ENCODE results near the gene LAGE3.
A peak's percentile ranks its signal among the peaks of the same experiment; 100 is the strongest.

DNA sequence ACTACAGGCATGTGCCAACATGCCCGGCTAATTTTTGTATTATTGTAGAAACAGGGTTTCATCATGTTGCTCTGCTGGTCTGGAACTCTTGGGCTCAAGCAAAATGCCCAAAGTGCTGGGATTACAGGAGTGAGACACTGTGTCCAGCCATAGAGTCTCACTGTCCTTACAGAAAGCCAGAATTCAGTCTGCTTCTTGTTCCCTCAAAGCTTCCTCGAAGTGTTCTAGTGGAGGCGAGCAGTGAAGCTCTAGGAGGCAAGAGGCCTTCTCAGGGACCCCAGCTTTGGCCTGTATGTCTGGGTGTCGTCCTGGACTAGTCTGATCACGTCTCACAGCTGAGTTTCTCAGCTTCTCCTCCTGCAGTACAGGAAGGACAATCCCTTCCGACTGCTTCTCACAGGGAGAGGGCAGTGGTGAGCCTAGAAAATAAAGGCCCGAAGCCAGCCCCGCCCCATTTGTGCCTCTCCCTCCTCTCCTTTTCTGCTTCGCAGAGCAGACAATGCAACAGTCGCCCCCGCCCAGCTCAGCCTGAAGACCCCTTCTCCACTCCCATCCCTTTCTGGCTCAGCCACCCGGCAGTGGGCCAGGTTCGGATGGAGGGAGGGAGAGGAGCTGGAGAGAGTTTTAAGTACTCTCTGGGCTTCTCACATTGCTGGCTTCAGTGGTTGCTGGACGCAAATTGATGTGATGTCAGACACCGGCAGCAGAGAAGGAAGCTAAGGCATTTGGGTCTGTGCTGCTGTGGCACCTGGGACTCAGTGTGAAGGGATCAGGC, 48.0 kb upstream of the LAGE3 start:
- TF ChIP-seq, protein P1, sequence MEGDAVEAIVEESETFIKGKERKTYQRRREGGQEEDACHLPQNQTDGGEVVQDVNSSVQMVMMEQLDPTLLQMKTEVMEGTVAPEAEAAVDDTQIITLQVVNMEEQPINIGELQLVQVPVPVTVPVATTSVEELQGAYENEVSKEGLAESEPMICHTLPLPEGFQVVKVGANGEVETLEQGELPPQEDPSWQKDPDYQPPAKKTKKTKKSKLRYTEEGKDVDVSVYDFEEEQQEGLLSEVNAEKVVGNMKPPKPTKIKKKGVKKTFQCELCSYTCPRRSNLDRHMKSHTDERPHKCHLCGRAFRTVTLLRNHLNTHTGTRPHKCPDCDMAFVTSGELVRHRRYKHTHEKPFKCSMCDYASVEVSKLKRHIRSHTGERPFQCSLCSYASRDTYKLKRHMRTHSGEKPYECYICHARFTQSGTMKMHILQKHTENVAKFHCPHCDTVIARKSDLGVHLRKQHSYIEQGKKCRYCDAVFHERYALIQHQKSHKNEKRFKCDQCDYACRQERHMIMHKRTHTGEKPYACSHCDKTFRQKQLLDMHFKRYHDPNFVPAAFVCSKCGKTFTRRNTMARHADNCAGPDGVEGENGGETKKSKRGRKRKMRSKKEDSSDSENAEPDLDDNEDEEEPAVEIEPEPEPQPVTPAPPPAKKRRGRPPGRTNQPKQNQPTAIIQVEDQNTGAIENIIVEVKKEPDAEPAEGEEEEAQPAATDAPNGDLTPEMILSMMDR (IDR thresholded peaks at IDR 0.05): peak in 4 of 6 experiments; percentile 39 to 58 (median 51)
- TF ChIP-seq POLR2A (IDR thresholded peaks at IDR 0.05): peak in 1 of 2 donors; percentile 47
